IMR-90 (cell line): ENCODE data around the gene BCL2. TPM values are rescaled to one million over a fixed set of nuclear protein-coding genes. Genes with fewer than 3 reads are reported as not detected.

Source experiments
- ATAC-seq: fragments of 200-7000 bp; cut with Tn5 transposase; 2 replicates; pipeline ENCODE4 v1.9.1; 2020; ENCODE audit warnings: low read depth, mild to moderate bottlenecking, moderate library complexity
- BruUV-seq: library from RNA; stranded (reverse); fragments of 400-500 nt; replicated peaks from 2 replicates; lab custom pipeline; 2021; lab: Mats Ljungman, UMichigan
- CTCF ChIA-PET: fragments of 300-600 bp; formaldehyde crosslinking; extraction: SDS; loops from one replicate; lab custom pipeline; 2021; ENCODE audit warnings: antibody characterized with exemption; lab: Yijun Ruan, JAX
- POLR2A ChIA-PET: fragments of 300-600 bp; sonication (Branson Sonifier 250); formaldehyde crosslinking; loops from one replicate; lab custom pipeline; 2022; ENCODE audit warnings: antibody characterized with exemption; ENCODE audit not compliant: unreplicated experiment; lab: Charles Lee
- DNase-seq: peaks from one replicate; pipeline ENCODE4 v3.0.0; 2013
- H2AFZ ChIP-seq: replicated peaks from 2 replicates; pipeline ENCODE3; 2013; ENCODE audit warnings: low read length, mild to moderate bottlenecking; ENCODE audit not compliant: poor library complexity
- H2AK5ac ChIP-seq: 2 replicates; pipeline ENCODE4 v1.6.1; 2013; ENCODE audit warnings: low read depth, low read length, inconsistent platforms
- H2AK9ac ChIP-seq: replicated peaks from 2 replicates; pipeline ENCODE3; 2013; ENCODE audit warnings: mild to moderate bottlenecking, low read depth, low read length, moderate library complexity; ENCODE audit not compliant: poor library complexity
- H2BK120ac ChIP-seq: 2 replicates; pipeline ENCODE4 v1.6.1; 2013; ENCODE audit warnings: low read depth, low read length, inconsistent platforms
- H2BK15ac ChIP-seq: 3 replicates; pipeline ENCODE4 v1.6.1; 2013; ENCODE audit warnings: low read depth, low read length, inconsistent platforms
- H2BK20ac ChIP-seq: 2 replicates; pipeline ENCODE4 v1.6.1; 2013; ENCODE audit warnings: low read depth, mild to moderate bottlenecking, inconsistent platforms, low read length, moderate library complexity
- H2BK5ac ChIP-seq: 2 replicates; pipeline ENCODE4 v1.6.1; 2013; ENCODE audit warnings: mild to moderate bottlenecking, low read depth, low read length, inconsistent platforms; ENCODE audit not compliant: poor library complexity, severe bottlenecking
- H3K14ac ChIP-seq: replicated peaks from 2 replicates; pipeline ENCODE4 v1.6.1; 2013; ENCODE audit warnings: low read depth, low read length, inconsistent platforms
- H3K18ac ChIP-seq: 2 replicates; pipeline ENCODE4 v1.6.1; 2013; ENCODE audit warnings: low read depth, low read length, control low read depth
- H3K23ac ChIP-seq: 2 replicates; pipeline ENCODE4 v1.6.1; 2013; ENCODE audit warnings: low read depth, low read length, inconsistent platforms
- H3K27ac ChIP-seq: 2 replicates; pipeline ENCODE4 v1.5.1; 2013; ENCODE audit warnings: mild to moderate bottlenecking, control low read depth, low read length; ENCODE audit not compliant: insufficient read depth
- H3K27me3 ChIP-seq: 2 replicates; pipeline ENCODE4 v1.6.1; 2013; ENCODE audit warnings: low read length; ENCODE audit not compliant: control insufficient read depth, insufficient read depth
- H3K36me3 ChIP-seq: 2 replicates; pipeline ENCODE4 v1.6.1; 2013; ENCODE audit warnings: low read length, mixed read lengths; ENCODE audit not compliant: control insufficient read depth, insufficient read depth
- H3K4ac ChIP-seq: 2 replicates; pipeline ENCODE4 v1.6.1; 2013; ENCODE audit warnings: low read depth, low read length, inconsistent platforms
- H3K4me1 ChIP-seq: 2 replicates; pipeline ENCODE4 v1.6.1; 2013; ENCODE audit warnings: low read length, mixed read lengths; ENCODE audit not compliant: control insufficient read depth, insufficient read depth
- H3K4me2 ChIP-seq: 2 replicates; pipeline ENCODE4 v1.6.1; 2013; ENCODE audit warnings: low read depth, mild to moderate bottlenecking, control low read depth, low read length, moderate library complexity
- H3K4me3 ChIP-seq: 2 replicates; pipeline ENCODE4 v1.5.1; 2013; ENCODE audit warnings: low read depth, mild to moderate bottlenecking, control low read depth, low read length, moderate library complexity; ENCODE audit not compliant: insufficient read depth
- H3K56ac ChIP-seq: 2 replicates; pipeline ENCODE4 v1.6.1; 2013; ENCODE audit warnings: low read length, inconsistent platforms; ENCODE audit not compliant: insufficient read depth; ENCODE audit errors: extremely low read depth
- H3K79me1 ChIP-seq, 2 experiments: 2 replicates each; pipeline ENCODE4 v1.6.1; 2013; ENCODE audit warnings: low read length in 2 of 2, inconsistent platforms in 1 of 2, low read depth in 1 of 2
- H3K9ac ChIP-seq: 2 replicates; pipeline ENCODE4 v1.6.1; 2013; ENCODE audit warnings: low read depth, low read length, control low read depth
- H3K9me1 ChIP-seq: 2 replicates; pipeline ENCODE4 v1.6.1; 2013; ENCODE audit warnings: low read length, inconsistent platforms; ENCODE audit not compliant: insufficient read depth
- H3K9me3 ChIP-seq: 2 replicates; pipeline ENCODE4 v1.6.1; 2013; ENCODE audit warnings: low read length; ENCODE audit not compliant: control insufficient read depth, insufficient read depth
- H4K20me1 ChIP-seq: 2 replicates; pipeline ENCODE4 v1.6.1; 2013; ENCODE audit warnings: low read length, inconsistent platforms; ENCODE audit not compliant: insufficient read depth
- H4K5ac ChIP-seq: 2 replicates; pipeline ENCODE4 v1.6.1; 2013; ENCODE audit warnings: mild to moderate bottlenecking, low read depth, low read length, control low read depth
- H4K8ac ChIP-seq, 2 experiments: 2 replicates each; pipeline ENCODE4 v1.6.1; 2013; ENCODE audit warnings: low read depth in 2 of 2, low read length in 2 of 2, control low read depth in 1 of 2, inconsistent platforms in 1 of 2
- H4K91ac ChIP-seq: 2 replicates; pipeline ENCODE4 v1.6.1; 2013; ENCODE audit warnings: low read depth, low read length, inconsistent platforms; ENCODE audit not compliant: insufficient read depth
- FOS ChIP-seq: fragments of 150-350 bp; IDR thresholded peaks from 2 replicates; pipeline ENCODE4 v1.6.1; 2016; ENCODE audit warnings: low read depth, low read length
- USF2 ChIP-seq: fragments of 150-350 bp; IDR thresholded peaks from 2 replicates; pipeline ENCODE4 v1.6.1; 2017; ENCODE audit warnings: mild to moderate bottlenecking, antibody characterized with exemption, low read length, low read depth
- WGBS, 2 experiments: methylation state at CpG; one replicate each; pipeline versions ENCODE4 v1.1.5 to v1.1.7; 2013; ENCODE audit warnings: missing lambda C conversion rate in 2 of 2; ENCODE audit not compliant: insufficient read length in 1 of 2; ENCODE audit errors: extremely low coverage in 2 of 2; 5-methylcytosine and 5-hydroxymethylcytosine counted together
- dilution Hi-C: fragments of 300-500 bp; cut with HindIII; formaldehyde crosslinking; loops from one replicate; pipeline ENCODE4 v1.14.3; 2018; ENCODE audit warnings: low sequenced_read_pairs; ENCODE audit not compliant: unreplicated experiment
- in situ Hi-C: fragments of 300-500 bp; cut with MboI; formaldehyde crosslinking; loops from 3 replicates; pipeline ENCODE4 v1.14.3; 2019; ENCODE audit warnings: low sequenced_read_pairs, inconsistent platforms, mixed read lengths
- intact Hi-C: fragments of 100-400 bp; cut with micrococcal nuclease; formaldehyde crosslinking; loops from 2 replicates; pipeline ENCODE4 v1.10.0; 2022
- polyA plus RNA-seq, 3 experiments: library from polyadenylated mRNA; depleted of rRNA; stranded (reverse); fragments of >200 nt; gene quantifications; 2 replicates each; pipeline ENCODE4 v1.2.3, GENCODE V29; 2012; ENCODE audit warnings: low replicate concordance in 1 of 3
- total RNA-seq: library from RNA; depleted of rRNA; stranded (reverse); fragments of >200 nt; gene quantifications from 2 replicates; pipeline ENCODE4 v1.2.3, GENCODE V29; 2012

The BCL2 gene
- total and polyA plus RNA-seq, 2 of the 4 experiments (the other 2 are of a cell fraction): 0.24 to 0.54 TPM

DNA sequence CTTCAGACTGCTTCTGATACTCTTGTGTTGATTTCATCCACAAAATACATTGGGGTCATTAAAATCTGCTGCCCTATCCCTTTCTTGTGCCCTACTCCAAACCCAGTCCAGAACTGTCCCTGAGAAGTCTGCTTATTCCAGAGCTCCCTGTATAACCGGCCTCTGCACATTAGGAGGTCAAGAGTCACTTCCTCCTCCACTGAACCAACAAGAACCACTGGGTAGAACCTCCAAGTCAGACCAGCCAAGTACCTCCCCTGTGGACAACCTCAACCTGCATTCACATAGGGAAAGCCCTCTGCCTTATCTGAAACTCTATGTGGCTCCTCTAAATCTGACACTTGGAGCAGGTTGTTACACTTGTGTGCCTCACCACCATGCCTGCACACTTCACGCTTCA is 25.3 kb upstream of the BCL2 start:
- no peak overlapping the region for H3K9ac ChIP-seq
- no peak overlapping the region for H3K4me3 ChIP-seq
- in situ Hi-C loops: no loop called here
- no peak overlapping the region for H3K14ac ChIP-seq
- H2AK5ac ChIP-seq: no peak overlapping the region
- H2BK20ac ChIP-seq: no peak overlapping the region
- no peak overlapping the region for H3K18ac ChIP-seq
- no peaks in the 10 kb centered on the region for H3K9me1 ChIP-seq
- H3K79me1 ChIP-seq: peaks cover 14 to 23% of the 10 kb centered on the region in 2 experiments; a peak in 2 of 4 replicates
- H4K8ac ChIP-seq: no peak overlapping the region
- H4K91ac ChIP-seq: no peak overlapping the region
- intact Hi-C loops: no loop called here
- no CpG with 5 or more reads among the region's 2 CpGs for WGBS, 2 experiments
- H2AK9ac ChIP-seq: no peak overlapping the region
- no peak overlapping the region for H4K5ac ChIP-seq
- H3K4me2 ChIP-seq: no peak overlapping the region
- dilution Hi-C loops: no loop called here
- ATAC-seq: no peak
- no peaks in the 10 kb centered on the region for H3K4me1 ChIP-seq
- H3K56ac ChIP-seq: no peak overlapping the region
- POLR2A ChIA-PET: no interaction called here
- no peak overlapping the region for H3K27ac ChIP-seq
- no peak overlapping the region for H2BK5ac ChIP-seq
- peaks cover 47% of the 10 kb centered on the region for H3K36me3 ChIP-seq
- no peak overlapping the region for H3K23ac ChIP-seq
- CTCF ChIA-PET: no interaction called here
- no peaks in the 10 kb centered on the region for H3K9me3 ChIP-seq
- no peak for DNase-seq
- no peak overlapping the region for H2BK120ac ChIP-seq
- TF ChIP-seq FOS (no peak), USF2 (no peak)
- no TSS peak for BruUV-seq
- no peaks in the 10 kb centered on the region for H3K27me3 ChIP-seq
- H2BK15ac ChIP-seq: no peak overlapping the region
- H4K20me1 ChIP-seq: no peaks in the 10 kb centered on the region; the same call in 1 of the 2 replicates
- H2AFZ ChIP-seq: no peak overlapping the region
- H3K4ac ChIP-seq: no peak overlapping the region
